ENCODE measurements around the gene CCL22.
"Not testable (repeated sequence)": the region's sequence is repeated elsewhere in the genome, so short reads cannot be mapped to it uniquely, and the experiment has no call there.

The CCL22 gene
- 0 reads per million in 4 experiments for total RNA-seq

GRCh38 chr16:57358527-57359095 lies at the start of gene CCL22:
CCL22 (plus strand) TSS chr16:57358783; CDS start chr16:57358817, 34 bp downstream.
- DNase-seq, result no peak

GRCh38 chr16:57310801-57311200 lies 47.8 kb upstream of the CCL22 start:
- DNase-seq, result no peak

- DNase-seq, result no peak
These were observed 45.1 kb upstream of the CCL22 start for GRCh38 chr16:57313509-57313908.

DNA sequence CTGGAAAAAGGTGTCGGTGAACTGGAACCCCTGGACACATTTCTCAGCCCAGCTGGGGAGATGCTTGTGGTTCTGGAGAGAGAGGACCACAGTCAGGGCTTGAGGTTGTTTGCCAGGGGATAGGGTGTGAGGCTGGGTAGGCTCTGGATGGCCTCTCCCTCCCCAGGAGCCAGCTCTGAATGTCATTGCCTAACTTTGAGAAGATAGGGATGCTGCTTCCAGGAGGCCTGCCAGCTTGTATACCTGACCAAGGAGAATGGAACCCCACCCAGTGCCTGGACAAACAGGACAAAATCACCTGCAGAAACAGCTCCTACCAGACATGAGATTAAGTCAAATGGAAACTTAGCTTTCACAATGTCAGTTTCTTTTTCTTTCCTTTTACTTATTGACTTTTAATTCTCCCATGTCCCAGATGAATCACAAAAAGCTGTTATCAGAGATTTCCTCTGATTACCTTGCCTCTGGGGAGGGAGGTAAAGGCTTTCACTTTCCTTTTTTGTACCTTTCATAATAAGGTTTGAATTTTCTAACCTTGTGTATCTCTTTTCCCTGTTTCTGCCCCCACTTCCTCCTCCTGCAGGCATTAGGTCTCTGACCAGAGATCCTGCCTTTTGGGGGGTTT lies 44.3 kb upstream of the CCL22 start:
- no peak for DNase-seq

GRCh38 chr16:57315416-57315815 lies 43.2 kb upstream of the CCL22 start:
- DNase-seq, result no peak

GRCh38 chr16:57316390-57317017 lies 42.1 kb upstream of the CCL22 start:
- no peak for DNase-seq

DNA sequence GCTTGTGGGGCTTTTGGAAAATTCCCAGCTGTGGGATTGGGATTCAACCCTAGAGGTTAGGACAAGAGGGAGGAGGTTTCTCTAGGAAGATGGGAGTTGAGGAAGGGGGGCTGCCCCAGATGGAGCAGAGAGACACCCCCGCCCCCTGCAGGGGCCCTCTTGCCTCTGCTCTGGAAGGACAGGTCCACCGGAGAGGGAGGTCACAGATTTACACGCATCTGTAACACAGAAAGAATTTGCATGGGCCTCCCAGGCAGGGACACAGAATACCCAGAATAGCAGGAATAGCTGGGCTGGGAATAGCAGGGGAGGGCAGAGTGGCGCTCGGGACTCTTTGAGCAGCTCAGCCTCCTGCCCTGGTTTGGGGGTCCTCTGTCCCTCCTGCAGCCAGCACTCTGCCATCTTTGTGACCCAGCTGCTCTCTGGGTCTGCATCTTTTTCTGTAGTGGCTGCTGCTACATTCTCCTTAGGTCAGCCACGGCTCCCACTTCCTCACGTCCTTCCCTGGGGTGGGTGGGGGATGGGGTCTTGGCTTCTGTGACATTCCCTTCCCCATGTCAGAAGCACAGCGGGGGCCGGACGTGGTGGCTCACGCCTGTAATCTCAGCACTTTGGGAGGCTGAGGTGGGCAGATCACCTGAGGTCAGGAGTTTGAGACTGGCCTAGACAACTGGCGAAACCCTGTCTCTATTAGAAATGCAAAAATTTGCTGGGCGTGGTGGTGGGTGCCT lies 40.2 kb upstream of the CCL22 start:
- no peak for DNase-seq

DNA sequence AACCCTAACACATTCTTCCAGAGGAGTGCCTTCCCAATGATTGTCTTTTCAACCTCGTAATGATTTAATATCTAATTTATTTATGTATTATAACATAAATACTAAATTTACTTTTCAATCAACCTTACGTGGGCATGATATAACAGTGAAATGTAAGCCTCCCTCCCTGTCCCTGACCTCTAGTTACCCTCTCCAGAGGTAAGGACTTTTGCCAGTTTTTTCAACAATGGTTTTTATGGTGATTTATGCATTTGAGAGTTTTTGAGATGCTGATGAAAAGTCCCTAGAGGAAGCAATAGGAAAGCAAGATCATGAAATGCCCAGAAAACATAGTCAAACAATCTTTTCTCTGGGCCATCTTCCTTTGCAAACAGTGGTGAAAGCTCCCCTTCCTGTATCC lies 38.9 kb upstream of the CCL22 start:
- no peak for DNase-seq

- no peak for DNase-seq
These were observed 33.8 kb upstream of the CCL22 start for GRCh38 chr16:57324749-57325148.

- DNase-seq, result no peak
These were observed 33.1 kb upstream of the CCL22 start for GRCh38 chr16:57325458-57325857.

DNA sequence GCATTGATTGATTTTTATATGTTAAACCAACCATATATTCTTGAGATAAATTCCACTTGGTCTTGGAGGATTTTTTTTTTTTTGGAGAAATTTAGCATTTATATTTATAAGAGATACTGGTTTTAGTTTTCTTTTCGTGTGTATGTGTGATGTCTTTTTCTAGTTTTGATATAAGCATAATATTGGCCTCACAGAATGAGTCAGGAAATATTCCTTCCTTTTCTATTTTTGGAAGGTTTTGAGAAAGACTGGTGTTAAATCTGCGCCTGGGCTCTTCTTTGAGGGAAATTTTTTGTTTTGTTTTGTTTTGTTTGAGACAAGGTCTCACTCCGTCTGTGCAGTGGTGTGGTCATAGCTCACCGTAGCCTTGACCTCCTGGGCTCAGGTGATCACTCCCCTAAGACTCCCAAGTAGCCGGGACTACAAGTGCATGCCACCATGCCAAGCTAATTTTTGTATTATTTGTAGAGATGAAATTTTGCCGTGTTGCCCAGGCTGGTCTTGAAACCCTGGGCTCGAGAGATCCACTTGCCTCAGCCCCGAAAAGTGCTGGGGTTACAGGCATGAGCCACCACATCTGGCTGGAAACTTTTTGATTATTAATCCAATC lies 28.8 kb upstream of the CCL22 start:
- no peak for DNase-seq

- no peak for DNase-seq
These were observed 27.2 kb upstream of the CCL22 start for GRCh38 chr16:57331355-57331754.

DNA sequence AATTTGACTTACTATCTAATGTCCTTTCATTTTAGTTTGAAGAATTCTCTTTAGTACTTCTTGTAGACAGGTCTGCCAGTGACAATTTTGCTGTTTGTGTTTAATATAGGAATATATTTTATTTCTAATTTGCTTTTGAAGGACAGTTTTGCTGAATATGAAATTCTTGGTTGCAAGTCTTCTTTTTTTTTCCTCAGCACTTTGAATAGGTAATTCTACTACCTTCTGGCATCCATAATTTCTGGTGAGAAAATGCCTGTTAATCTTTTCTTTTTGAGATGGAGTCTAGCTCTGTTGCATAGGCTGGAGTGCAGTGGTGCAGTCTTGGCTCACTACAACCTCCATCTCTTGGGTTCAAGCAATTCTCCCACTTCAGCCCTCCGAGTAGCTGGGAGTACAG lies 25.2 kb upstream of the CCL22 start:
- no peak for DNase-seq

GRCh38 chr16:57335366-57335765 lies 23.2 kb upstream of the CCL22 start:
- no peak for DNase-seq

GRCh38 chr16:57341062-57341440 lies 17.5 kb upstream of the CCL22 start:
- no peak for DNase-seq

GRCh38 chr16:57341441-57342303 lies 16.9 kb upstream of the CCL22 start:
- no peak for DNase-seq

- DNase-seq, result not testable (repeated sequence)
These were observed 16.0 kb upstream of the CCL22 start for GRCh38 chr16:57342606-57343005.

DNA sequence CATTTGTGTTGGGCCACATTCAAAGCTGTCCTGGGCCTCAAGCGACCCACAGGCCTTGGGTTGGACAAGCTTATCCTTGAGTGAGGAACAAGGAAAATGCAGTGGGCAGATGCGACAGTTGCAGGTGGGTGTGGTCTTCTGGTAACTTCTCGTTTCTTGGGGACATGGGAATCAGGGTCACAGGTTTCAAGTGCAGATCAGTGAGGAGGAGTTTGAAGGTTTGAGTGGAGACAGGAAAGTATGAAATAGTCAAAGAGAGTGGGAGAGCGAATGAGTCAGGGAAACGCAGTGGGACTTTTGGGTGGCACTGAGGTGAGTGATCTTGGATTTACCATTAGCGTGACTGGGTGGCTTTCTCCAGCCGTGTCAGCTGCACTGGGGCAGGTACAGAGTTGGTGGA lies 15.4 kb upstream of the CCL22 start:
- no peak for DNase-seq

DNA sequence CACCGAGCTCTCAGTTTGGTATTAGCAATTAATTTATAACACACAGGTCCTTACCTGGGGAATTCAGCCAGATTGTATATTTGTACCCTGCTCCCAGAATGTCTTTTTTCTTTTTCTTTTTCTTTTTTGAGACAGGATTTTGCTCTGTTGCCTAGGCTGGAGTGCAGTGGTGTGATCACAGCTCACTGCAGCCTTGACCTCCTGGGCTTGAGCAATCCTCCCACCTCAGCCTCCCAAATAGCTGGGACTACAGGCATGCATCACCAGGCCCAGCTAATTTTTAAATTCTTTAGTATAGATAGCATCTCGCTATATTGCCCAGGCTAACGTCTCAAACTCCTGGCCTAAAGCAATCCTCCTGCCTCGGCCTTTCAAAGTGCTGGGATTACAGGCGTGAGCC lies 14.5 kb upstream of the CCL22 start:
- not testable (repeated sequence) for DNase-seq

DNA sequence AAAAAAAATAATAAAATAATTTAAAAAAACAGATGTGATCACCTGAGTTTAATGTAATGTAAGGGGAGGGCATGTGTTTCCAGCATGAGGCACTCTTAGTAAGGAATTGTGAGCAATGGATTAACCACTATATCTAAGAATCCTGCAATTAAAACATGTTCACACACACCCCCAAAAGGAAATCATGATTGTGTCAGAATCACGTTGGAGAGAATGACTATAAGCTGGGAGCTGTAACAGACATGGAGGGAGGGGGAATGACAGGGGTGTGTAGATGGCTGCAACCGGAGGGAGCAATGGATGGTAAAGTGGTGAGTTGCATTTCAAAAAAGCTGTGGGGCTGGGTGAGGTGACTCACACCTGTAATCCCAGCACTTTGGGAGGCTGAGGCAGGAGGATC lies 13.6 kb upstream of the CCL22 start:
- no peak for DNase-seq

- no peak for DNase-seq
These were observed 12.8 kb upstream of the CCL22 start for GRCh38 chr16:57345666-57346204.

DNA sequence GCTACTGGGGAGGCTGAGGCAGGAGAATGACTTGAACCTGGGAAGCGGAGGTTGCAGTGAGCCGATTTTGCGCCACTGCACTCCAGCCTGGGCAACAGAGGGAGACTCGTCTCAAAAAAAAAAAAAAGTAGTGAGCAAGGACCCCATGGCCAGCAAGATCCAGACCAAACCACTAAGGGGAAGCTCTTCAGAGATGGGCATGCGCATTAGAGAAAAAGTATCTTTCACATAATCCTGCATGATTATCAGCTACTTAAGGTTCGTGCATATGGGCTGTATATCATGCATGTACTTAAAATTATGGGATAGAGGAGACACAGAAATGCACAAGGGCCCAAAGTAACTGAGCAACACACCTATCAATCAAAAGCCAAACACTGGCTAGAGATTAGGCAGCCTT lies 10.7 kb upstream of the CCL22 start:
- DNase-seq, result no peak

All from effector CD8-positive, alpha-beta T cell (primary cell).